Esophagus muscularis mucosa (tissue), 4 donors: Measurements from ENCODE around the gene MYL5. TPM values are rescaled to one million over a fixed set of nuclear protein-coding genes. Genes with fewer than 3 reads are reported as not detected.

Experiments
- DNase-seq: peaks from one replicate; pipeline ENCODE4 v3.0.0-alpha.2; 2017; ENCODE audit errors: extremely low spot score
- H3K27ac ChIP-seq, 4 donors: fragments of 200-600 bp; sonication (generic); replicated peaks in 1 of 4; 1 replicate in 3 of 4; 2 replicates in 1 of 4; pipeline ENCODE4 v1.5.1; 2016 to 2019; ENCODE audit warnings: mild to moderate bottlenecking in 1 of 4
- H3K27me3 ChIP-seq, 4 donors: fragments of 200-600 bp; sonication (generic); one replicate each; pipeline versions ENCODE4 v1.5.1 to v1.6.0; 2016 to 2019
- H3K36me3 ChIP-seq, 4 donors: fragments of 200-600 bp; sonication (generic); one replicate each; pipeline ENCODE4 v1.5.1; 2016 to 2019
- H3K4me1 ChIP-seq, 4 donors: fragments of 200-600 bp; sonication (generic); one replicate each; pipeline ENCODE4 v1.5.1; 2016 to 2019
- H3K4me3 ChIP-seq, 4 donors: fragments of 200-600 bp; sonication (generic); 1 replicate in 2 of 4; 2 replicates in 2 of 4; pipeline ENCODE4 v1.5.1; 2016 to 2019; ENCODE audit warnings: mild to moderate bottlenecking in 4 of 4, moderate library complexity in 1 of 4
- H3K9me3 ChIP-seq, 4 donors: fragments of 200-600 bp; sonication (generic); 1 replicate in 3 of 4; 2 replicates in 1 of 4; pipeline ENCODE4 v1.5.1; 2016 to 2019
- CTCF ChIP-seq, 3 experiments: fragments of 200-600 bp in 2 of 3; fragments of 450-650 bp in 1 of 3; sonication (generic) in 2 of 3; IDR thresholded peaks; one replicate each; pipeline ENCODE4 v1.5.1; 2017 to 2019; ENCODE audit warnings: antibody characterized with exemption in 3 of 3, mild to moderate bottlenecking in 2 of 3, moderate library complexity in 1 of 3
- EP300 ChIP-seq: sonication (generic); formaldehyde crosslinking; IDR thresholded peaks from one replicate; pipeline ENCODE4 v1.6.1; 2017; ENCODE audit warnings: antibody characterized with exemption
- POLR2A ChIP-seq: fragments of 450-650 bp; IDR thresholded peaks from one replicate; pipeline ENCODE4 v1.6.1; 2017; ENCODE audit warnings: antibody characterized with exemption, moderate library complexity, mild to moderate bottlenecking, low read depth
- POLR2AphosphoS5 ChIP-seq, 2 donors: sonication (generic); formaldehyde crosslinking; IDR thresholded peaks; one replicate each; pipeline ENCODE4 v1.6.1; 2017; ENCODE audit warnings: antibody characterized with exemption in 2 of 2
- whole genome bisulfite sequencing: methylation state at CpG from one replicate; pipeline ENCODE4 v1.1.5; 2018; 5-methylcytosine and 5-hydroxymethylcytosine counted together
- intact Hi-C: fragments of 100-400 bp; cut with DNase I; formaldehyde crosslinking; loops from one replicate; pipeline ENCODE4 v1.15.1; 2023
- total RNA-seq, 4 donors: library from RNA; depleted of rRNA; stranded (reverse); fragments of >200 nt; gene quantifications; one replicate each; pipeline versions ENCODE4 v1.1.0 to v1.2.1, GENCODE V29; 2016

Gene MYL5
- total RNA-seq = 1 to 10 TPM; 7.9 to 9.9 (median 9.6) TPM

- DNase-seq = peak; percentile 98
- Histone ChIP-seq H3K9me3 (no peaks in the 10 kb centered on the region), H3K36me3 (peaks cover 18 to 33% (median 27%) of the 10 kb centered on the region in 4 donors), H3K4me3 (peak within 1 kb of the TSS; percentile 88 to 97 (median 94)), H3K27ac (peak within 1 kb of the TSS; percentile 94 to 97 (median 96)), H3K27me3 (peaks cover 0 to 6% (median 0%) of the 10 kb centered on the region in 4 donors), H3K4me1 (peaks cover 17 to 32% (median 24%) of the 10 kb centered on the region in 4 donors)
- intact Hi-C loops = no loop called here
- WGBS = no CpG with 5 or more reads among the region's 84 CpGs
- TF ChIP-seq CTCF (IDR thresholded peaks at IDR 0.05) (peak; percentile 87 to 96 (median 90)), EP300 (no peak), POLR2AphosphoS5 (IDR thresholded peaks at IDR 0.05) (peak; percentile 95 to 99), POLR2A (peak; percentile 80)
Observed at GRCh38 chr4:674172-675035, at the start of gene MYL5, which contains the start of gene ATP5ME. MYL5 (plus strand) TSS chr4:674542; CDS start chr4:678027, 3,485 bp downstream. ATP5ME (minus strand) TSS chr4:674276; CDS start chr4:674247, 29 bp downstream.

- no peak within 1 kb of the TSS for H3K27ac ChIP-seq
- intact Hi-C loops = no loop called here
- H3K4me1 ChIP-seq = no peaks in the 10 kb centered on the region
- no peak for DNase-seq
- TF ChIP-seq POLR2AphosphoS5 (IDR thresholded peaks at IDR 0.05) = no peak
- no peak for TF ChIP-seq CTCF (IDR thresholded peaks at IDR 0.05)
- TF ChIP-seq EP300 = no peak
- no peak for TF ChIP-seq POLR2A
- peaks cover 0 to 75% (median 0%) of the 10 kb centered on the region in 4 donors for H3K27me3 ChIP-seq
- H3K36me3 ChIP-seq = no peaks in the 10 kb centered on the region
- WGBS = 84% methylated on average over 14 of the region's 21 CpGs
- H3K4me3 ChIP-seq = no peak within 1 kb of the TSS
- no peaks in the 10 kb centered on the region for H3K9me3 ChIP-seq
Observed at GRCh38 chr4:624705-625590, 49.4 kb upstream of the MYL5 start, which contains the start of gene PDE6B. PDE6B (plus strand) TSS chr4:625573; CDS start chr4:625627, 54 bp downstream.

GRCh38 chr4:625631-626161 lies 48.6 kb upstream of the MYL5 start:
- WGBS = 86% methylated on average over 18 of the region's 39 CpGs
- no peak for DNase-seq
- intact Hi-C loops = no loop called here
- Histone ChIP-seq H3K4me1 (no peaks in the 10 kb centered on the region), H3K36me3 (no peaks in the 10 kb centered on the region), H3K27ac (no peak overlapping the region), H3K27me3 (peaks cover 0 to 74% (median 0%) of the 10 kb centered on the region in 4 donors), H3K9me3 (no peaks in the 10 kb centered on the region), H3K4me3 (no peak overlapping the region)
- TF ChIP-seq POLR2AphosphoS5 (IDR thresholded peaks at IDR 0.05) = no peak
- no peak for TF ChIP-seq POLR2A
- no peak for TF ChIP-seq EP300

GRCh38 chr4:626201-627091 lies 47.9 kb upstream of the MYL5 start:
- no peaks in the 10 kb centered on the region for H3K4me1 ChIP-seq
- no peak overlapping the region for H3K4me3 ChIP-seq
- no peak for TF ChIP-seq POLR2A
- no peak for TF ChIP-seq POLR2AphosphoS5 (IDR thresholded peaks at IDR 0.05)
- TF ChIP-seq EP300 = no peak
- TF ChIP-seq CTCF (IDR thresholded peaks at IDR 0.05) = no peak
- 74% methylated on average over 16 of the region's 20 CpGs for WGBS
- intact Hi-C loops = no loop called here
- H3K36me3 ChIP-seq = no peaks in the 10 kb centered on the region
- peaks cover 0 to 67% (median 0%) of the 10 kb centered on the region in 4 donors for H3K27me3 ChIP-seq
- H3K9me3 ChIP-seq = no peaks in the 10 kb centered on the region
- no peak overlapping the region for H3K27ac ChIP-seq
- DNase-seq = no peak
